B cell (primary cell): ENCODE data around the gene ABHD1.

Source experiments
- CTCF ChIP-seq: fragments of 200-600 bp; IDR thresholded peaks from one replicate; pipeline ENCODE4 v1.8.0; 2022; ENCODE audit warnings: antibody characterized with exemption, mild to moderate bottlenecking
- EZH2 ChIP-seq: IDR thresholded peaks from 2 replicates; pipeline ENCODE4 v1.6.1; 2012; ENCODE audit warnings: borderline replicate concordance, low read depth, mild to moderate bottlenecking, moderate library complexity, low read length; ENCODE audit not compliant: insufficient read depth, poor library complexity, severe bottlenecking

GRCh38 chr2:27174638-27175037, 51.0 kb downstream of the ABHD1 start:
- no peak for TF ChIP-seq CTCF
- no peak for TF ChIP-seq EZH2
